Measurements from ENCODE around the gene JAK2. TPM values are rescaled to one million over a fixed set of nuclear protein-coding genes. Genes with fewer than 3 reads are reported as not detected.

The JAK2 gene
- polyA plus RNA-seq, 1 of the 3 experiments (the other 2 are of a cell fraction): 1.3 TPM

GRCh38 chr9:4967523-4967922, 17.5 kb upstream of the JAK2 start:
- TF ChIP-seq, protein P1, sequence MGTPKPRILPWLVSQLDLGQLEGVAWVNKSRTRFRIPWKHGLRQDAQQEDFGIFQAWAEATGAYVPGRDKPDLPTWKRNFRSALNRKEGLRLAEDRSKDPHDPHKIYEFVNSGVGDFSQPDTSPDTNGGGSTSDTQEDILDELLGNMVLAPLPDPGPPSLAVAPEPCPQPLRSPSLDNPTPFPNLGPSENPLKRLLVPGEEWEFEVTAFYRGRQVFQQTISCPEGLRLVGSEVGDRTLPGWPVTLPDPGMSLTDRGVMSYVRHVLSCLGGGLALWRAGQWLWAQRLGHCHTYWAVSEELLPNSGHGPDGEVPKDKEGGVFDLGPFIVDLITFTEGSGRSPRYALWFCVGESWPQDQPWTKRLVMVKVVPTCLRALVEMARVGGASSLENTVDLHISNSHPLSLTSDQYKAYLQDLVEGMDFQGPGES (IDR thresholded peaks at IDR 0.05; ENCODE audit: low read depth, low read length): no peak
- TF ChIP-seq FOXJ3 (CRISPR knock-in tag; IDR thresholded peaks at IDR 0.05) (no peak), YY1 (IDR thresholded peaks at IDR 0.05; ENCODE audit: low read depth) (no peak), TCF12 (IDR thresholded peaks at IDR 0.05) (no peak), MEF2A (IDR thresholded peaks at IDR 0.05; ENCODE audit: borderline replicate concordance, low read depth) (no peak), NRF1 (IDR thresholded peaks at IDR 0.05; ENCODE audit: low read depth, low read length) (no peak), MXI1 (IDR thresholded peaks at IDR 0.05; ENCODE audit: low read depth, low read length) (no peak), POLR2AphosphoS5 (IDR thresholded peaks at IDR 0.05; ENCODE audit: low read depth, low read length) (no peak), RCOR1 (IDR thresholded peaks at IDR 0.05; ENCODE audit: low read length) (no peak), RXRA (IDR thresholded peaks at IDR 0.05; ENCODE audit: borderline replicate concordance, low read depth) (no peak), JUND (IDR thresholded peaks at IDR 0.05) (no peak), SMC3 (IDR thresholded peaks at IDR 0.05; ENCODE audit: low read depth, low read length) (no peak), EP300 (IDR thresholded peaks at IDR 0.05; ENCODE audit: borderline replicate concordance in 1 of 2, low read depth in 1 of 2, low read length in 1 of 2) (no peak), ELF1 (IDR thresholded peaks at IDR 0.05) (no peak), EZH2phosphoT487 (IDR thresholded peaks at IDR 0.05; ENCODE audit: borderline replicate concordance, low read depth) (no peak), GABPA (IDR thresholded peaks at IDR 0.05; ENCODE audit: low read depth) (no peak)
- WGBS (ENCODE audit: low lambda C conversion rate): 80% methylated on average over 3 of the region's 3 CpGs
- no peaks in the 10 kb centered on the region for H3K4me1 ChIP-seq (ENCODE audit: control insufficient read depth in 1 of 2, insufficient read depth in 2 of 2, low read depth in 1 of 2, low read length in 1 of 2)
- H3K36me3 ChIP-seq (replicated peaks in 1 of 2; ENCODE audit: control insufficient read depth in 1 of 2, insufficient read depth in 2 of 2, low read length in 1 of 2): no peaks in the 10 kb centered on the region
- no peak overlapping the region for H3K4me3 ChIP-seq (ENCODE audit: low read depth in 2 of 2, low read length in 1 of 2)
- no peaks in the 10 kb centered on the region for H4K20me1 ChIP-seq (ENCODE audit: insufficient read depth)
- no peaks in the 10 kb centered on the region for H3K9me2 ChIP-seq
- no peak for DNase-seq
- CTCF ChIA-PET: no interaction called here
- H3K4me2 ChIP-seq: no peak overlapping the region
- H3K9ac ChIP-seq: no peak overlapping the region
- H3K9me3 ChIP-seq: 0 out of 2 replicates have a peak, but pooled peaks cover 5% of the 10 kb centered on the region
- no peaks in the 10 kb centered on the region for H3K79me2 ChIP-seq (ENCODE audit: insufficient read depth)
- POLR2A ChIA-PET: no interaction called here
- H3K27ac ChIP-seq (ENCODE audit: low read depth in 2 of 2, low read length in 1 of 2): no peak overlapping the region
- peak overlapping the region; percentile 35; the same call in 1 of the 2 replicates for H2AFZ ChIP-seq (ENCODE audit: low read depth)
- H3K27me3 ChIP-seq (ENCODE audit: insufficient read depth): no peaks in the 10 kb centered on the region
- no peaks in the 10 kb centered on the region for H3F3A ChIP-seq (replicated peaks; ENCODE audit: insufficient read depth)

- H3K4me2 ChIP-seq: no peak overlapping the region
- H4K20me1 ChIP-seq (ENCODE audit: insufficient read depth): no peaks in the 10 kb centered on the region
- ChIA-PET POLR2A (no interaction called here), CTCF (no interaction called here)
- no peaks in the 10 kb centered on the region for H3K9me3 ChIP-seq
- H3F3A ChIP-seq (replicated peaks; ENCODE audit: insufficient read depth): peaks cover 4% of the 10 kb centered on the region
- H3K9ac ChIP-seq: no peak overlapping the region
- no peak overlapping the region for H2AFZ ChIP-seq (ENCODE audit: low read depth)
- 89% methylated on average over 1 of the region's 1 CpG for WGBS (ENCODE audit: low lambda C conversion rate)
- no peaks in the 10 kb centered on the region for H3K9me2 ChIP-seq
- H3K36me3 ChIP-seq (replicated peaks in 1 of 2; ENCODE audit: control insufficient read depth in 1 of 2, insufficient read depth in 2 of 2, low read length in 1 of 2): no peaks in the 10 kb centered on the region
- no peaks in the 10 kb centered on the region for H3K27me3 ChIP-seq (ENCODE audit: insufficient read depth)
- DNase-seq: no peak
- no peak overlapping the region for H3K27ac ChIP-seq (ENCODE audit: low read depth in 2 of 2, low read length in 1 of 2)
- H3K4me1 ChIP-seq (ENCODE audit: control insufficient read depth in 1 of 2, insufficient read depth in 2 of 2, low read depth in 1 of 2, low read length in 1 of 2): no peaks in the 10 kb centered on the region; a peak in 1 of 4 replicates
- no peak overlapping the region for H3K4me3 ChIP-seq (ENCODE audit: low read depth in 2 of 2, low read length in 1 of 2)
- no peaks in the 10 kb centered on the region for H3K79me2 ChIP-seq (ENCODE audit: insufficient read depth)
- TF ChIP-seq ELF1 (IDR thresholded peaks at IDR 0.05): no peak
- no peak for TF ChIP-seq RFX5 (IDR thresholded peaks at IDR 0.05; ENCODE audit: low read length)
- no peak for TF ChIP-seq CTCF (IDR thresholded peaks at IDR 0.05)
- no peak for TF ChIP-seq RXRA (IDR thresholded peaks at IDR 0.05; ENCODE audit: borderline replicate concordance, low read depth)
- TF ChIP-seq REST (IDR thresholded peaks at IDR 0.05; ENCODE audit: low read depth, low read length): no peak
- TF ChIP-seq ZBTB33 (IDR thresholded peaks at IDR 0.05; ENCODE audit: borderline replicate concordance, low read depth): no peak
- no peak for TF ChIP-seq SIN3A (IDR thresholded peaks at IDR 0.05; ENCODE audit: borderline replicate concordance, low read depth, low read length)
- TF ChIP-seq CHD2 (IDR thresholded peaks at IDR 0.05; ENCODE audit: low read length, partially characterized antibody): no peak
- no peak for TF ChIP-seq TCF12 (IDR thresholded peaks at IDR 0.05)
These were observed 15.9 kb upstream of the JAK2 start for GRCh38 chr9:4969130-4969529.
